ENCODE data around the gene HECW1. TPM values are rescaled to one million over a fixed set of nuclear protein-coding genes. Genes with fewer than 3 reads are reported as not detected.

The HECW1 gene
- total RNA-seq, 4 donors from 2014 or later, result 0.06 to 0.99 (median 0.27) TPM

DNA sequence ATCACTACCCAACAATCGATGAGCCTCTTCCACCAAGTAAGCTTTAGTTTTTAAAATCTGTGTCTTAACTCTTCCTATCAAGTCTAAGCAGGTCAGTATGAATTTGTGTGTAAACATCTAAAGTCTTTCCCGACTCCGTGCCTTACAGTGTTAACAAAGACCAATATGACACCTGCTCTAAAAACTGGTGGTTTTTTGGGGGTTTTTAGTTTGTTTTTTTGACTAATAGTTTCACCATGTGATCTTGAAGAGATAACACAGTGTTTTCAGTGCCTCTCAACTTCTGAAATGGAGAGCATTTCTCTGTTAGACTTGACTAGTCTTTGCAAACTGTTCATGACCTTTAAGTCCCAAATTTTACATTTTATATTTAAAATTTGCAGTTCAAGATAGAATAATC, 338.4 kb downstream of the HECW1 start:
- 87% methylated on average over 3 of the region's 3 CpGs for WGBS

DNA sequence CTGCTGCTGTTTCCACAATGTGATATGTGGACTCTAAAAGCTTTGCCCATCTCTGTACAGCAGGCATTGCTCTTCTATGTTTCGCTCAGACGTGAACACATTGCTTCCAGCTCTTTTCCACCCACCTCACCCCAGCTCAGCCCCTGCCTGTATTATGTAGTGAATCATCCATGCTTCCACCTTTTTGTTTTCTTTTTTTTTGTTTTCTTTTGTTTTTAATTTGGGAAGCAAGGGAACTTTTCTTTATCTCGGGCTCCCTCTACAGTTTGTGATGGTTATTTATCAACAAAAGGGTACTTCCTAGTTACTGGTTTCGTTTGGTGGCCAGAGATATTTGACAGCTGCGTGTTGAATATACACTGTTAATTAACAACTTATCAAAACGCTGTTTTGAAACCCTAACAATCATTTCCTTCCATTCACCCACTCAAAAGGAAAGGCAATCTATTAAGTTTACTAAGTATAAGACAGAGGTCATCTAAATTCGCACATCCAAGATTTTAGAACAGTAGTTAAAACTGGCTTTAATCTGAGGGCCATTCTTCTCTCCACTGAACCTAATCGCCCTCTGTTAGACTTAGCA, 342.6 kb downstream of the HECW1 start:
- Histone ChIP-seq H3K4me3 (no peak overlapping the region), H3K27me3 (no peaks in the 10 kb centered on the region), H3K4me1 (no peaks in the 10 kb centered on the region), H3K9me3 (no peaks in the 10 kb centered on the region), H3K36me3 (no peaks in the 10 kb centered on the region), H3K27ac (replicated peaks in 1 of 4) (no peak overlapping the region)
- DNase-seq (ENCODE audit: extremely low spot score), result no peak
- WGBS, result 35% methylated on average over 8 of the region's 8 CpGs
- intact Hi-C loops (cut with DNase I), result no loop called here
- TF ChIP-seq POLR2A (IDR thresholded peaks at IDR 0.05; ENCODE audit: low read depth), result no peak
- TF ChIP-seq, protein P1, sequence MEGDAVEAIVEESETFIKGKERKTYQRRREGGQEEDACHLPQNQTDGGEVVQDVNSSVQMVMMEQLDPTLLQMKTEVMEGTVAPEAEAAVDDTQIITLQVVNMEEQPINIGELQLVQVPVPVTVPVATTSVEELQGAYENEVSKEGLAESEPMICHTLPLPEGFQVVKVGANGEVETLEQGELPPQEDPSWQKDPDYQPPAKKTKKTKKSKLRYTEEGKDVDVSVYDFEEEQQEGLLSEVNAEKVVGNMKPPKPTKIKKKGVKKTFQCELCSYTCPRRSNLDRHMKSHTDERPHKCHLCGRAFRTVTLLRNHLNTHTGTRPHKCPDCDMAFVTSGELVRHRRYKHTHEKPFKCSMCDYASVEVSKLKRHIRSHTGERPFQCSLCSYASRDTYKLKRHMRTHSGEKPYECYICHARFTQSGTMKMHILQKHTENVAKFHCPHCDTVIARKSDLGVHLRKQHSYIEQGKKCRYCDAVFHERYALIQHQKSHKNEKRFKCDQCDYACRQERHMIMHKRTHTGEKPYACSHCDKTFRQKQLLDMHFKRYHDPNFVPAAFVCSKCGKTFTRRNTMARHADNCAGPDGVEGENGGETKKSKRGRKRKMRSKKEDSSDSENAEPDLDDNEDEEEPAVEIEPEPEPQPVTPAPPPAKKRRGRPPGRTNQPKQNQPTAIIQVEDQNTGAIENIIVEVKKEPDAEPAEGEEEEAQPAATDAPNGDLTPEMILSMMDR (IDR thresholded peaks at IDR 0.05), result peak; percentile 13 to 47 (median 21)

More for the DNA sequence above, 338.4 kb downstream of the HECW1 start:
- DNase-seq (ENCODE audit: extremely low spot score), result no peak
- no peaks in the 10 kb centered on the region for H3K4me1 ChIP-seq
- H3K4me3 ChIP-seq, result no peak overlapping the region
- H3K36me3 ChIP-seq, result no peaks in the 10 kb centered on the region
- intact Hi-C loops (cut with DNase I), result no loop called here
- no peak overlapping the region for H3K27ac ChIP-seq (replicated peaks in 1 of 4)
- no peaks in the 10 kb centered on the region for H3K27me3 ChIP-seq
- no peaks in the 10 kb centered on the region for H3K9me3 ChIP-seq
- TF ChIP-seq POLR2A (IDR thresholded peaks at IDR 0.05; ENCODE audit: low read depth) (no peak), EP300 (IDR thresholded peaks at IDR 0.05) (no peak)

DNA sequence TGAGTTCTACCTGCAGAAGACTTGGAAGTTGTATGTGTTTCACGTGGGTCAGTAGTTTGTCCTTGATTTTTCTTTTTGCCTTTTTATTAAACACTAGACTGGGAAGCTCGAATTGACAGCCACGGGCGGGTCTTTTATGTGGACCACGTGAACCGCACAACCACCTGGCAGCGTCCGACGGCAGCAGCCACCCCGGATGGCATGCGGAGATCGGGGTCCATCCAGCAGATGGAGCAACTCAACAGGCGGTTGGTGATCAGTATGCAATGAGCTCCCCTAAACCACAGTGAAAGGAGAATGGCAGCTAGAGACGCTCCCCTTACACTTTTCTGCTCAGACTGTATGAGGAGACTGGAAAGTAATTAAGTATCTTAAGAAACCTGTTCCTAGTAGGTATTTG, 343.8 kb downstream of the HECW1 start:
- Histone ChIP-seq H3K27me3 (no peaks in the 10 kb centered on the region), H3K4me3 (no peak overlapping the region), H3K9me3 (no peaks in the 10 kb centered on the region), H3K27ac (replicated peaks in 1 of 4) (no peak overlapping the region), H3K4me1 (peaks cover 0 to 7% (median 6%) of the 10 kb centered on the region in 4 donors), H3K36me3 (no peaks in the 10 kb centered on the region)
- no peak for TF ChIP-seq POLR2AphosphoS5 (IDR thresholded peaks at IDR 0.05)
- TF ChIP-seq EP300 (IDR thresholded peaks at IDR 0.05), result no peak
- TF ChIP-seq, protein P1 (IDR thresholded peaks at IDR 0.05), result no peak
- WGBS, result 84% methylated on average over 14 of the region's 14 CpGs
- DNase-seq (ENCODE audit: extremely low spot score), result no peak
- intact Hi-C loops (cut with DNase I), result no loop called here

DNA sequence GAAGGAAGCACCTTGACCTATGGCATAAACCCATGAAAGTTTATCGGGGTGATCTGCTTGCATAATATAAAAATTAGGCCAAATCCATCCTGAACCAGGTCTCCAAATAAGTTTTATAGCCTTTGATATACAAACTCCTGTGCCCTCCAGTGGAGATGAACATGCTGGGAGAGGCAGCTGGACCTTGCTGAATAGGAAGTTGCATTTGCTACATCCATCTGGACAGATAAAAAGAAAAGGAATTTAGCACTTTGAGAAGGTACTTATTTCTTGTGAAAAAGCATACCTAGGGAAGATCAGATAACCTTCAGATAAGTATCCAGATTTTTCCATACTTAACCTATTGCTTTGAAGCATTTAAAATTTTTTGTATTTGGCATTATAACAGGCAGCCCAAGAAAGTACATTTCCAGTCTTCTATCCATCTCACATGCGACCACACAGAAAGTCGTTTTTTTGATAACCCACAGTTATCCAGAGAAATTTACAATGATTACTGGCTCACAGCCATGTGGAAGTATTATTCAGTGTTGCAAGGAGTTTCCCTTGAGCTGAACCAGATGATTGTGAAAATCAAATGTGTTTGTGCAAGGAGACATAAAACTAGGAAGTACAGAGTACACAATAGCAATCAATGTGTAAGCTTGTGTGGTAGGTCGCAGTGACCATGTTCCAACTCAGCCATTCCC, 346.0 kb downstream of the HECW1 start:
- 66% methylated on average over 4 of the region's 4 CpGs for WGBS
- Histone ChIP-seq H3K27ac (replicated peaks in 1 of 4) (no peak overlapping the region), H3K4me1 (peaks cover 5 to 27% (median 24%) of the 10 kb centered on the region in 4 donors), H3K36me3 (no peaks in the 10 kb centered on the region), H3K9me3 (no peaks in the 10 kb centered on the region), H3K4me3 (no peak overlapping the region), H3K27me3 (no peaks in the 10 kb centered on the region)
- DNase-seq (ENCODE audit: extremely low spot score), result no peak
- TF ChIP-seq, protein P1 (IDR thresholded peaks at IDR 0.05), result no peak
- no peak for TF ChIP-seq POLR2AphosphoS5 (IDR thresholded peaks at IDR 0.05)
- TF ChIP-seq POLR2A (IDR thresholded peaks at IDR 0.05; ENCODE audit: low read depth), result no peak
- TF ChIP-seq EP300 (IDR thresholded peaks at IDR 0.05), result no peak
- intact Hi-C loops (cut with DNase I), result no loop called here

DNA sequence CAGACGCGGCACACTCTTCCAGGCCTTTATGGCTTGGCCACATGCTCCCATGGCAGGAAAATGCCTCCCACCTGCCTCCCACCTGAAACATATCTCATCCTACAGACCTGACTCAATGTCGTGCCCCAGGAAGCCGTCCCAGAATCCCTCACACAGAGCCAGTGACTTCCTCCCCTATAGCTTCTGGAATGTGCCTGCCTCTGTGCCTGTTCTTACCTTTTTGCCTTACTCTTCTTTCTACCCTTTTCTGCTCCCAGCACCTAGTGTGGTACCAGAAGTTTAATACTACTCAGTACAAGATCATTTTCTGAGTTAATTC, 346.5 kb downstream of the HECW1 start:
- Histone ChIP-seq H3K9me3 (no peaks in the 10 kb centered on the region), H3K27me3 (no peaks in the 10 kb centered on the region), H3K4me1 (peaks cover 5 to 31% (median 24%) of the 10 kb centered on the region in 4 donors), H3K27ac (replicated peaks in 1 of 4) (no peak overlapping the region), H3K4me3 (no peak overlapping the region), H3K36me3 (no peaks in the 10 kb centered on the region)
- intact Hi-C loops (cut with DNase I), result no loop called here
- WGBS, result 80% methylated on average over 4 of the region's 4 CpGs
- TF ChIP-seq EP300 (IDR thresholded peaks at IDR 0.05) (no peak), POLR2AphosphoS5 (IDR thresholded peaks at IDR 0.05) (no peak), POLR2A (IDR thresholded peaks at IDR 0.05; ENCODE audit: low read depth) (no peak)
- TF ChIP-seq, protein P1 (IDR thresholded peaks at IDR 0.05), result no peak
- DNase-seq (ENCODE audit: extremely low spot score), result no peak

All from esophagus muscularis mucosa (tissue), 4 donors.